H1 (cell line): ENCODE data around the gene KIAA1671. TPM values are rescaled to one million over a fixed set of nuclear protein-coding genes. Genes with fewer than 3 reads are reported as not detected.

Source experiments
- EGR1 ChIP-seq: IDR thresholded peaks from 2 replicates; pipeline ENCODE4 v1.6.1; 2011; ENCODE audit warnings: low read depth, low read length, borderline replicate concordance
- EP300 ChIP-seq, 2 experiments: IDR thresholded peaks; 1 replicate in 1 of 2; 2 replicates in 1 of 2; pipeline ENCODE4 v1.6.1; 2011 to 2012; ENCODE audit warnings: low read depth in 2 of 2, low read length in 2 of 2, mild to moderate bottlenecking in 2 of 2, borderline replicate concordance in 1 of 2, inconsistent platforms in 1 of 2, moderate library complexity in 1 of 2
- EZH2 ChIP-seq: fragments of 200-600 bp; sonication (generic); IDR thresholded peaks from 2 replicates; pipeline ENCODE4 v1.7.1; 2012; ENCODE audit warnings: low read depth, mild to moderate bottlenecking, moderate library complexity, low read length, inconsistent platforms; ENCODE audit not compliant: severe bottlenecking
- HDAC2 ChIP-seq, 2 experiments: fragments of 300-600 bp in 1 of 2; sonication (generic) in 1 of 2; IDR thresholded peaks; 2 replicates each; pipeline ENCODE4 v1.6.1; 2011 to 2012; ENCODE audit warnings: low read depth in 2 of 2, low read length in 2 of 2, mild to moderate bottlenecking in 2 of 2, moderate library complexity in 2 of 2, borderline replicate concordance in 1 of 2, inconsistent platforms in 1 of 2
- HDAC6 ChIP-seq: IDR thresholded peaks from one replicate; pipeline ENCODE4 v1.7.1; 2012; ENCODE audit warnings: low read depth, mild to moderate bottlenecking, inconsistent platforms, low read length, moderate library complexity
- SP2 ChIP-seq: IDR thresholded peaks from 2 replicates; pipeline ENCODE4 v1.6.1; 2012; ENCODE audit warnings: mild to moderate bottlenecking, low read length, inconsistent platforms
- SUZ12 ChIP-seq: fragments of 200-600 bp; sonication (generic); IDR thresholded peaks from 2 replicates; pipeline ENCODE4 v1.6.1; 2012; ENCODE audit warnings: mild to moderate bottlenecking, inconsistent platforms, low read length, moderate library complexity, mixed read lengths
- polyA plus RNA-seq, 7 experiments: library from polyadenylated mRNA; depleted of rRNA in 3 of 7; stranded (reverse) in 5 of 7; unstranded in 2 of 7; fragments of >200 nt in 5 of 7; fragments of 200-250 nt in 2 of 7; gene quantifications; 1 replicate in 5 of 7; 2 replicates in 1 of 7; 4 replicates in 1 of 7; pipeline versions ENCODE4 v1.2.1 to v1.2.3, GENCODE V29; 2011 to 2013; ENCODE audit warnings: missing spikeins in 2 of 7, mixed read lengths in 2 of 7
- total RNA-seq: library from RNA; stranded (reverse); fragmentation: NEBNext Ultra II Directional; extraction: Animal tissue kit (Norgen Biotek cat#: 25700); gene quantifications from 2 replicates; pipeline ENCODE4 v1.2.1, GENCODE V29; 2021

The KIAA1671 gene
- total and polyA plus RNA-seq, 2 of the 8 experiments (the other 6 are each of a cell fraction or from before 2014, with no cell fraction given) = 6.4 to 23.9 TPM

GRCh38 chr22:25223269-25223850 is 270.8 kb downstream of the KIAA1671 start (continued):
- TF ChIP-seq SUZ12 (no peak), HDAC6 (no peak), EGR1 (no peak), EP300 (IDR thresholded peaks at IDR 0.05; ENCODE audit: borderline replicate concordance in 1 of 2, low read depth in 2 of 2, low read length in 2 of 2) (no peak), SP2 (no peak), HDAC2 (IDR thresholded peaks at IDR 0.05; ENCODE audit: borderline replicate concordance in 1 of 2, low read depth in 2 of 2, low read length in 2 of 2) (no peak), EZH2 (no peak)
